Activated CD4-positive, alpha-beta T cell treated with anti-CD3 and anti-CD28 coated beads for 48 hours (primary cell): ENCODE data around the gene KRTAP10-5.
"Not testable (repeated sequence)": the region's sequence is repeated elsewhere in the genome, so short reads cannot be mapped to it uniquely, and the experiment has no call there.

Experiments
- DNase-seq: peaks from one replicate; pipeline ENCODE4 v3.0.0-alpha.2; 2020

The KRTAP10-5 gene

GRCh38 chr21:44590311-44590721 is 9.9 kb upstream of the KRTAP10-5 start:
- DNase-seq = no peak

GRCh38 chr21:44589586-44590305 is 9.3 kb upstream of the KRTAP10-5 start:
- DNase-seq = no peak

- no peak for DNase-seq
Measured at GRCh38 chr21:44589094-44589493, 8.7 kb upstream of the KRTAP10-5 start.

GRCh38 chr21:44585892-44586291 is 5.5 kb upstream of the KRTAP10-5 start:
- DNase-seq = no peak

- DNase-seq = peak; percentile 49
Measured at GRCh38 chr21:44583800-44584147, 3.4 kb upstream of the KRTAP10-5 start.

- DNase-seq = no peak
Measured at GRCh38 chr21:44583089-44583799, 2.8 kb upstream of the KRTAP10-5 start.

- DNase-seq = no peak
Measured at GRCh38 chr21:44582055-44582454, 1.7 kb upstream of the KRTAP10-5 start.

- DNase-seq = no peak
Measured at GRCh38 chr21:44581158-44581557, 754 bp upstream of the KRTAP10-5 start.

- no peak for DNase-seq
Measured at GRCh38 chr21:44579833-44580144, 615 bp downstream of the KRTAP10-5 start.

- no peak for DNase-seq
Measured at GRCh38 chr21:44579056-44579832, 1.2 kb downstream of the KRTAP10-5 start.

GRCh38 chr21:44578371-44579055 is 1.9 kb downstream of the KRTAP10-5 start:
- DNase-seq = no peak

GRCh38 chr21:44576025-44576420 is 4.4 kb downstream of the KRTAP10-5 start:
- DNase-seq = no peak

- DNase-seq = no peak
Measured at GRCh38 chr21:44575307-44576024, 4.9 kb downstream of the KRTAP10-5 start.

- DNase-seq = no peak
Measured at GRCh38 chr21:44574457-44575306, 5.7 kb downstream of the KRTAP10-5 start.

GRCh38 chr21:44573630-44574456 is 6.6 kb downstream of the KRTAP10-5 start, which contains the start of gene KRTAP10-4:
TSS of gene KRTAP10-4 (plus strand) at chr21:44573729. CDS start at chr21:44573759, 30 bp downstream.
- not testable (repeated sequence) for DNase-seq

- no peak for DNase-seq
Measured at GRCh38 chr21:44572959-44573583, 7.3 kb downstream of the KRTAP10-5 start.

- DNase-seq = no peak
Measured at GRCh38 chr21:44571844-44572782, 8.3 kb downstream of the KRTAP10-5 start.

GRCh38 chr21:44571296-44571695 is 9.1 kb downstream of the KRTAP10-5 start:
- no peak for DNase-seq
